Gastrocnemius medialis (tissue), 4 donors: ENCODE results near the gene NTNG1.

Experiments
- POLR2A ChIP-seq, 2 donors: fragments of 450-650 bp; IDR thresholded peaks; one replicate each; pipeline ENCODE4 v1.6.1; 2017; ENCODE audit warnings: antibody characterized with exemption in 2 of 2, mild to moderate bottlenecking in 2 of 2, moderate library complexity in 2 of 2
- TF ChIP-seq, protein P1 (sequence below), 5 experiments: fragments of 450-650 bp in 3 of 5; fragments of 200-600 bp in 2 of 5; sonication (generic) in 2 of 5; IDR thresholded peaks in 4 of 5; conservative IDR thresholded peaks in 1 of 5; 1 replicate in 4 of 5; 2 replicates in 1 of 5; pipeline ENCODE4 v1.5.1; 2016 to 2019; ENCODE audit warnings: antibody characterized with exemption in 5 of 5, mild to moderate bottlenecking in 3 of 5, moderate library complexity in 3 of 5

GRCh38 chr1:107181253-107181969 lies 40.6 kb downstream of the NTNG1 start:
- TF ChIP-seq, protein P1, sequence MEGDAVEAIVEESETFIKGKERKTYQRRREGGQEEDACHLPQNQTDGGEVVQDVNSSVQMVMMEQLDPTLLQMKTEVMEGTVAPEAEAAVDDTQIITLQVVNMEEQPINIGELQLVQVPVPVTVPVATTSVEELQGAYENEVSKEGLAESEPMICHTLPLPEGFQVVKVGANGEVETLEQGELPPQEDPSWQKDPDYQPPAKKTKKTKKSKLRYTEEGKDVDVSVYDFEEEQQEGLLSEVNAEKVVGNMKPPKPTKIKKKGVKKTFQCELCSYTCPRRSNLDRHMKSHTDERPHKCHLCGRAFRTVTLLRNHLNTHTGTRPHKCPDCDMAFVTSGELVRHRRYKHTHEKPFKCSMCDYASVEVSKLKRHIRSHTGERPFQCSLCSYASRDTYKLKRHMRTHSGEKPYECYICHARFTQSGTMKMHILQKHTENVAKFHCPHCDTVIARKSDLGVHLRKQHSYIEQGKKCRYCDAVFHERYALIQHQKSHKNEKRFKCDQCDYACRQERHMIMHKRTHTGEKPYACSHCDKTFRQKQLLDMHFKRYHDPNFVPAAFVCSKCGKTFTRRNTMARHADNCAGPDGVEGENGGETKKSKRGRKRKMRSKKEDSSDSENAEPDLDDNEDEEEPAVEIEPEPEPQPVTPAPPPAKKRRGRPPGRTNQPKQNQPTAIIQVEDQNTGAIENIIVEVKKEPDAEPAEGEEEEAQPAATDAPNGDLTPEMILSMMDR (IDR thresholded peaks at IDR 0.05 in 4 of 5, conservative IDR thresholded peaks at IDR 0.05 in 1 of 5): no peak
- no peak for TF ChIP-seq POLR2A (IDR thresholded peaks at IDR 0.05)
